ENCODE results near the gene ATP6V1G1.

GRCh38 chr9:114607671-114608524, 20.3 kb downstream of the ATP6V1G1 start:
- TF ChIP-seq, protein P1, sequence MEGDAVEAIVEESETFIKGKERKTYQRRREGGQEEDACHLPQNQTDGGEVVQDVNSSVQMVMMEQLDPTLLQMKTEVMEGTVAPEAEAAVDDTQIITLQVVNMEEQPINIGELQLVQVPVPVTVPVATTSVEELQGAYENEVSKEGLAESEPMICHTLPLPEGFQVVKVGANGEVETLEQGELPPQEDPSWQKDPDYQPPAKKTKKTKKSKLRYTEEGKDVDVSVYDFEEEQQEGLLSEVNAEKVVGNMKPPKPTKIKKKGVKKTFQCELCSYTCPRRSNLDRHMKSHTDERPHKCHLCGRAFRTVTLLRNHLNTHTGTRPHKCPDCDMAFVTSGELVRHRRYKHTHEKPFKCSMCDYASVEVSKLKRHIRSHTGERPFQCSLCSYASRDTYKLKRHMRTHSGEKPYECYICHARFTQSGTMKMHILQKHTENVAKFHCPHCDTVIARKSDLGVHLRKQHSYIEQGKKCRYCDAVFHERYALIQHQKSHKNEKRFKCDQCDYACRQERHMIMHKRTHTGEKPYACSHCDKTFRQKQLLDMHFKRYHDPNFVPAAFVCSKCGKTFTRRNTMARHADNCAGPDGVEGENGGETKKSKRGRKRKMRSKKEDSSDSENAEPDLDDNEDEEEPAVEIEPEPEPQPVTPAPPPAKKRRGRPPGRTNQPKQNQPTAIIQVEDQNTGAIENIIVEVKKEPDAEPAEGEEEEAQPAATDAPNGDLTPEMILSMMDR (IDR thresholded peaks at IDR 0.05; ENCODE audit: insufficient read depth, low read depth, low read length): no peak
- TF ChIP-seq EZH2 (IDR thresholded peaks at IDR 0.05; ENCODE audit: insufficient read depth, low read length): no peak

Data from astrocyte (in vitro differentiated cells and primary cell).